Measurements from ENCODE around the gene PORCN.
"Not testable (repeated sequence)": the region's sequence is repeated elsewhere in the genome, so short reads cannot be mapped to it uniquely, and the experiment has no call there.

PORCN gene

GRCh38 chrX:48548871-48549270, 40.1 kb downstream of the PORCN start:
- DNase-seq = no peak

DNA sequence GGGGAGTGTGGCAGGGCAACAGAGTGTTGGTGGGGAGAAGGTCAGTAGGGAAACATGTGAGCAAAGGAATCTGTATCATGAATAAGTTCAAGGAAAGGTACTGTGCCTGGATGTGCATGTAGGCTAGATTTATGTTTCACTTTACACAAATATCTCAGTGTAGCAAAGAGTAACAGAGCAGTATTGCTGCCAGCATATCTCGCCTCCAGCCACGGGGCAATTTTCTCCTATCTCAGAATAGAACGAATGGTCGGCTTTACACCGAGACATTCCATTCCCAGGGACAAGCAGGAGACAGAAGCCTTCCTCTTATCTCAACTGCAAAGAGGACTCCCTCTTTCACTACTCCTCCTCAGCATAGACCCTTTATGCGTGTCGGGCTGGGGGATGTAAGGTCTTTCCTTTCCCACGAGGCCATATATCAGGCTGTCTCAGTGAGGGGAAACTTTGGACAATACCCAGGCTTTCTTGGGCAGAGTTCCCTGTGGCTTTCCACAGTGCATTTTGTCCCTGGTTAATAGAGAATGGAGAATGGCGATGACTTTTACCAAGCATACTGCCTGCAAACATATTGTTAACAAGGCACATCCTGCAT, 47.0 kb downstream of the PORCN start:
- not testable (repeated sequence) for DNase-seq

- no peak for DNase-seq
Observed at GRCh38 chrX:48558271-48558670, 49.5 kb downstream of the PORCN start.

- no peak for DNase-seq
Observed at GRCh38 chrX:48559636-48560035, 50.8 kb downstream of the PORCN start.

DNA sequence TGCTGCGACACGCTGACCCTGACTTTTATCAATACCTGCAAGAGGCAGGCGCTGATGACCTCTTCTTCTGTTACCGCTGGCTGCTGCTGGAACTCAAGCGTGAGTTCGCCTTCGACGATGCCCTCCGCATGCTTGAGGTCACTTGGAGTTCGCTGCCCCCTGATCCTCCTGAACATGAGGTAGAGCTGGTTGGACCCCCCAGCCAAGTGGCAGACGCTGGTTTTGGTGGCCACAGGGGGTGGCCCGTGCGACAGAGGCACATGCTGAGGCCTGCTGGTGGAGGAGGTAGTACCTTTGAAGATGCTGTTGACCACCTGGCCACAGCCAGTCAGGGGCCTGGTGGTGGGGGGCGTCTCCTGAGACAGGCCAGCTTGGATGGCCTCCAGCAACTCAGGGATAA, 51.3 kb downstream of the PORCN start:
- no peak for DNase-seq

DNA sequence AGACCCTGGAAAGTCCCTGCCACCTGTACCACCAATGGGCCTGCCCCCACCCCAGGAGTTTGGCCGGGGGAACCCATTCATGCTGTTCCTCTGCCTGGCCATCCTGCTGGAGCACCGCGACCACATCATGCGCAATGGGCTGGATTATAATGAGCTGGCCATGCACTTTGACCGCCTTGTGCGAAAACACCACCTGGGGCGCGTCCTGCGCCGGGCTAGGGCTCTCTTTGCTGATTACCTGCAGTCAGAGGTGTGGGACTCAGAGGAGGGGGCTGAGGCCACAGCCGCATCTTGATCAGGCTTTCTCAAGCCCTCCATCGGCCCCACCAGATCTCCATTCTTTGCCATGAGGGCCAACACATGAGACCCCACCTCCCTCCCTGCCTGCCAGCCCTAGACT, 51.9 kb downstream of the PORCN start:
- DNase-seq = no peak

DNA sequence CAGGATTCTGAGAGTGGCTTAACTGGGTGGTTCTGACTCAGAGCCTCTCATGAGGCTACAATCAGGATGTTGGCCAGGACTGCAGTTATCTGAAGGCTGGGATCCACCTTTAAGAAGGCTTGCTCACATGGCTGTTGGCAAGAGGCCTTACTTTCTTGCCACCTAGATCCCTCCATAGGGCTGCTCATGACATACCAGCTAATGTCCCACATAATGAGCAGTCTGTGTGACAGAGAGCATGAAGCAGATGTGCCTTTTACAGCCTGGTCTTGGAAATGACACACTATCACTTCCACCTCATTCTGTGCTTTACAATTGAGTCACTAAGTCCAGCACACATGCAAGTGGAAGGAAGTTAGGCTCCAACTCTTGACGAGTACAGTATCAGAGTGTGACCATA, 61.2 kb downstream of the PORCN start:
- DNase-seq = no peak
